Cardiac fibroblast (primary cell): Measurements from ENCODE around the gene ADAMTS2.

Experiments
- DNase-seq, 2 donors: peaks; one replicate each; pipeline versions ENCODE4 v3.0.0 to v3.0.0-alpha.2; 2010; ENCODE audit warnings: low read depth in 2 of 2
- H3K4me3 ChIP-seq, 2 donors: replicated peaks in 1 of 2; 1 replicate in 1 of 2; 2 replicates in 1 of 2; pipeline ENCODE4 v1.5.1; 2011; ENCODE audit warnings: low read depth in 2 of 2, low read length in 2 of 2, mild to moderate bottlenecking in 2 of 2, moderate library complexity in 1 of 2
- CTCF ChIP-seq: IDR thresholded peaks from one replicate; pipeline ENCODE4 v1.5.1; 2011; ENCODE audit warnings: low read depth, mild to moderate bottlenecking, low read length, inconsistent platforms

Gene ADAMTS2

GRCh38 chr5:179206366-179206765 is 138.9 kb downstream of the ADAMTS2 start:
- DNase-seq, result no peak
- no peak overlapping the region for H3K4me3 ChIP-seq
- TF ChIP-seq CTCF, result no peak

DNA sequence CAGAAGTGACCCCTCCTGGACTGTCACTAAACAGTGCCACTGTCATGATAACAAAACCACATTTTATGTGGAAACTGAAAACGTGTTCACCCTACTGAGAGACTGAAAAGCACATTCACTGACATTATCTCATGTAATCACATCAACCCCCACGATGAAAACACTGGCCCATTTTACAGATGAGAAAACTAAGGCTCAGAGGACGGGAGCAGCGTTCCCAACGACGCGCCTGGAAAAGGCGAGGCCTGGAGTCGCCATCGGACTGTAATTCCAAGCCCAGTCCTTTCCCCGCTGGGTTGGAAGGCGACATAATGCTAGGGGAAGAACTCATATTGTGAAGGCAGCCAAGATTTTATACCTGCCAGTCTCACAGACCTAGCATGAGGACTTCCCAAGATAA is 140.0 kb downstream of the ADAMTS2 start:
- no peak overlapping the region for H3K4me3 ChIP-seq
- TF ChIP-seq CTCF, result no peak
- no peak for DNase-seq

DNA sequence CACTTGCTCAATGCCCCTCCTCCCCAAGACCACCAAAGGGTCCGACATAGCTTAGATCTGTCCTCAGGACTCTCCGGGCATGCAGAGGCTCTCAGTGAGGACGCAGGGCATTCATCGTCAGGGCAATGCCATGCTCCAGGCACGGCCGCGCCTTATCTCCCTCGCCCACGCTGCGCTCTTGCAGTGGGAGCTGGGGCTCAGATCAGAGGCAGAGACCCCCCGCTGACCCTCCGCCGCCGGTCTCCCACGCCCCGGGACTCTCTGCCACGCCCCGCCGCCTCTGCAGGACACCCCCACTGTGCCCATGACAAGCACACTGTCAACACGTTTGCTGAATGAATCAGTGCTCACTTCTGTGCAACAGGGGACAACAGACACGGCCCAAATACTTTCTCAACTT is 140.7 kb downstream of the ADAMTS2 start:
- no peak for DNase-seq
- TF ChIP-seq CTCF, result no peak
- no peak overlapping the region for H3K4me3 ChIP-seq

- no peak for DNase-seq
- TF ChIP-seq CTCF, result no peak
- no peak overlapping the region for H3K4me3 ChIP-seq
These were observed 142.0 kb downstream of the ADAMTS2 start for GRCh38 chr5:179203248-179203647.

DNA sequence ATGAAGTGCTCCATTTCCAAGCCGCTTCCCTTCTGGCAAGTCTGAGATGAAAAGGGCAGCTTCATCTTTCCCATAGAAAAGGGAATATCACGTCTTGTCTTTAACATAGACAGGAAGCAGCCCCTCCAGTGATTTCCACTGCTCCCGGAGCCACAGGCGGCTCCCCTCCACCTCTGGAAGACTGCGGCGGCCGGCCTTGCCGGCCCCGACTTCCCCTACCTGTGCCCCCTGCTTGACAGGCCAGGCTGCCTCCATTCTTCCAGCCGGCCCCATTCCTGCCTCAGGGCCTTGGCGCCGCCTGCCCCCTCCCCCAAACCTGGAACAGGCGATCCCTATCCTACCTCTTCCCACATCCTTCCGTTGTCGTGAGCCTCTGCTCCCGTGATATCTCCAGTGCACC is 143.3 kb downstream of the ADAMTS2 start:
- no peak for DNase-seq
- H3K4me3 ChIP-seq, result no peak overlapping the region
- TF ChIP-seq CTCF, result no peak

- no peak for TF ChIP-seq CTCF
- H3K4me3 ChIP-seq, result no peak overlapping the region
- no peak for DNase-seq
These were observed 146.0 kb downstream of the ADAMTS2 start for GRCh38 chr5:179199246-179199645.

DNA sequence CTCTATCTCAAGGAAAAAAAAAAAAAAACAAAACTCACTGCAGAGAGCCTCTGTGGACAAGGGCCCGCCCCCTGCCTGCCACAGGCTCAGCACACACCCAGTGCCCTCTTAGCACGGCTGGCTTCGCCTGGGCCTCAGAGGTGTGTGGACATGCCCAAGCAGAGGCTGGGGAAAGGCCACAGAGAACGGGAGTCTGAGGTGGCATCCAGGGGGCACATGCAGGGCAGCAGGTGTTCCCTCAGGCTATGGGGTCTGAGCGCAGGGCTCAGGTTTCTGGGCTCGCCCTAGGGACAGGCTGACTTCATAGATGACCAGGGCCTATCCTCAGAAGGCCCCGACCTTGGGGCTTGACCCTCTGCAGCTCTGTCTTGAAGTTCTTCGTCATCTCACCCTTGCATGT is 146.4 kb downstream of the ADAMTS2 start:
- no peak for TF ChIP-seq CTCF
- DNase-seq, result no peak
- no peak overlapping the region for H3K4me3 ChIP-seq
